ENCODE data around the gene RMND5B.

DNA sequence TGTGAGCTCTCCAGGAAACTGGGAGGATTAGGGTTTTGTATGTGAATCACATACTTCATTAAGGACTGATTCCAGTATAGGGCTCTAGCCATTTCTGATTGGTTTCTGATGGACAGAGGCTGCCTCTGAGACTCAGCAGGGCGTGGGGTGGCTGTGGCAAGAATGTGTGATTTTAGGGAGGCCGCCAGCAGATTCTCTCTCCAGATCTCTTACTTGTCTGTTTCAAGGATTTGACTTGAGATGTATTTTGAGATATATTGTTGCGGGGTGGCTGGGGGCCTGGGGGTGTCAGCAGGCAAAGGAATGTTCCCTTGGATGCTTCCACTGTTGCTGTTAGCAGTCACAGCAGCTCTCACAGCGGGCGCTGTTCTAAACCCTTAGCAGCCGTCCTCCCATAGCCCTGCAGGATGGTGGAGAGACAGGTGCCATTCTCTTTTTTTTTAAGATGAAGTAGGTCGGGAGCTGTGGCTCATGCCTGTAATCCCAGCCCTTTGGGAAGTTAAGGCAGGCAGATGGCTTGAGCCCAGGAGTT, 65.5 kb downstream of the RMND5B start:
- TF ChIP-seq EZH2phosphoT487 (IDR thresholded peaks at IDR 0.05; ENCODE audit: low read depth, severe bottlenecking, unreplicated experiment), result no peak
- TF ChIP-seq, protein P1, sequence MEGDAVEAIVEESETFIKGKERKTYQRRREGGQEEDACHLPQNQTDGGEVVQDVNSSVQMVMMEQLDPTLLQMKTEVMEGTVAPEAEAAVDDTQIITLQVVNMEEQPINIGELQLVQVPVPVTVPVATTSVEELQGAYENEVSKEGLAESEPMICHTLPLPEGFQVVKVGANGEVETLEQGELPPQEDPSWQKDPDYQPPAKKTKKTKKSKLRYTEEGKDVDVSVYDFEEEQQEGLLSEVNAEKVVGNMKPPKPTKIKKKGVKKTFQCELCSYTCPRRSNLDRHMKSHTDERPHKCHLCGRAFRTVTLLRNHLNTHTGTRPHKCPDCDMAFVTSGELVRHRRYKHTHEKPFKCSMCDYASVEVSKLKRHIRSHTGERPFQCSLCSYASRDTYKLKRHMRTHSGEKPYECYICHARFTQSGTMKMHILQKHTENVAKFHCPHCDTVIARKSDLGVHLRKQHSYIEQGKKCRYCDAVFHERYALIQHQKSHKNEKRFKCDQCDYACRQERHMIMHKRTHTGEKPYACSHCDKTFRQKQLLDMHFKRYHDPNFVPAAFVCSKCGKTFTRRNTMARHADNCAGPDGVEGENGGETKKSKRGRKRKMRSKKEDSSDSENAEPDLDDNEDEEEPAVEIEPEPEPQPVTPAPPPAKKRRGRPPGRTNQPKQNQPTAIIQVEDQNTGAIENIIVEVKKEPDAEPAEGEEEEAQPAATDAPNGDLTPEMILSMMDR (IDR thresholded peaks at IDR 0.05; ENCODE audit: poor library complexity), result no peak
- TF ChIP-seq EZH2 (IDR thresholded peaks at IDR 0.05; ENCODE audit: borderline replicate concordance), result no peak

All from hepatocyte (in vitro differentiated cells).